ENCODE data around the gene TACR1. TPM values are rescaled to one million over a fixed set of nuclear protein-coding genes. Genes with fewer than 3 reads are reported as not detected.
"Not testable (repeated sequence)": the region's sequence is repeated elsewhere in the genome, so short reads cannot be mapped to it uniquely, and the experiment has no call there.

TACR1 gene
- total RNA-seq, 1 donor from 2014 or later, result not detected

DNA sequence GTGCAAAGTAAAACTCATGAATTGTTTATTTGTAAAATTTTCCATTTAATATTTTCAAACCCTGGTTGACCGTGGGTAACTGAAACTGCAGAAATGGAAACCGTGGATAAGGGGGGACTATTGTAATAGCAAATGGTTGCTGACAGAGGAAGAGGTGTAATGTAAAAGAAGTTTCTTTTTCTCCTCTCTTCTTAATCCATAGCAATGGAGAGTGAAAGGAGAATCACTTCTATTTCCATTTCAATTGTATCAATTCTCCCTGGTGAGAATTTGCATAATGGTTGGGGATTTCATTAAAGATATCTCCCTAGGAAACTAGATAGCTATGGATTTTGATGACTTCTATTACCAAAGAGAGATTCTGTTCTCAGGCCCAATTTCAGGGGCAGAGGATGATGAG lies 24.8 kb downstream of the TACR1 start:
- no peak for DNase-seq (ENCODE audit: extremely low spot score, unreplicated experiment)
- peaks cover 27% of the 10 kb centered on the region for H3K27me3 Mint-ChIP-seq (ENCODE audit: unreplicated experiment)
- no peaks in the 10 kb centered on the region for H3K4me1 Mint-ChIP-seq (ENCODE audit: unreplicated experiment)

GRCh38 chr2:75173740-75174139 lies 25.6 kb downstream of the TACR1 start:
- no peaks in the 10 kb centered on the region for H3K9me3 Mint-ChIP-seq (ENCODE audit: unreplicated experiment)
- TF ChIP-seq, protein P1, sequence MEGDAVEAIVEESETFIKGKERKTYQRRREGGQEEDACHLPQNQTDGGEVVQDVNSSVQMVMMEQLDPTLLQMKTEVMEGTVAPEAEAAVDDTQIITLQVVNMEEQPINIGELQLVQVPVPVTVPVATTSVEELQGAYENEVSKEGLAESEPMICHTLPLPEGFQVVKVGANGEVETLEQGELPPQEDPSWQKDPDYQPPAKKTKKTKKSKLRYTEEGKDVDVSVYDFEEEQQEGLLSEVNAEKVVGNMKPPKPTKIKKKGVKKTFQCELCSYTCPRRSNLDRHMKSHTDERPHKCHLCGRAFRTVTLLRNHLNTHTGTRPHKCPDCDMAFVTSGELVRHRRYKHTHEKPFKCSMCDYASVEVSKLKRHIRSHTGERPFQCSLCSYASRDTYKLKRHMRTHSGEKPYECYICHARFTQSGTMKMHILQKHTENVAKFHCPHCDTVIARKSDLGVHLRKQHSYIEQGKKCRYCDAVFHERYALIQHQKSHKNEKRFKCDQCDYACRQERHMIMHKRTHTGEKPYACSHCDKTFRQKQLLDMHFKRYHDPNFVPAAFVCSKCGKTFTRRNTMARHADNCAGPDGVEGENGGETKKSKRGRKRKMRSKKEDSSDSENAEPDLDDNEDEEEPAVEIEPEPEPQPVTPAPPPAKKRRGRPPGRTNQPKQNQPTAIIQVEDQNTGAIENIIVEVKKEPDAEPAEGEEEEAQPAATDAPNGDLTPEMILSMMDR (IDR thresholded peaks at IDR 0.05), result no peak
- no peaks in the 10 kb centered on the region for H3K4me1 Mint-ChIP-seq (ENCODE audit: unreplicated experiment)

More for the DNA sequence above, 24.8 kb downstream of the TACR1 start:
- no peaks in the 10 kb centered on the region for H3K9me3 Mint-ChIP-seq (ENCODE audit: unreplicated experiment)
- TF ChIP-seq, protein P1 (IDR thresholded peaks at IDR 0.05), result no peak
- no peaks in the 10 kb centered on the region for H3K36me3 Mint-ChIP-seq (ENCODE audit: unreplicated experiment)
- H3K27ac Mint-ChIP-seq (ENCODE audit: unreplicated experiment), result no peak overlapping the region
- no peak overlapping the region for H3K4me3 Mint-ChIP-seq (ENCODE audit: unreplicated experiment)

DNA sequence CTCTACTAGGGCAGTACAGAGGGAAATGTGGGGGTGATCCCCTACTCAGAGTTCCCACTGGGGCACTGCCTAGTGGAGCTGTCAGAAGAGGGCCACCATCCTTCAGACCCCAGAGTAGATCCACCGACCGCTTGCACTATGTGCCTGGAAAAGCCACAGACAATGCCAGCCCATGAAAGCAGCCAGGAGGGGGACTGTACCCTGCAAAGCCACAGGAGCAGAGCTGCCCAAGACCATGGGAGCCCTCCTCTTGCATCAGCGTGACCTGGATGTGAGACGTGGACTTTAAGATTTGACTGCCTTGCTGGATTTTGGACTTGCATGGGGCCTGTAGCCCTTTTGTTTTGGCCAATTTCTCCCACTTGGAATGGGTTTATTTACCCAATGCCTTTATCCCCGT lies 27.9 kb downstream of the TACR1 start:
- H3K4me3 Mint-ChIP-seq (ENCODE audit: unreplicated experiment); H3K36me3 Mint-ChIP-seq (ENCODE audit: unreplicated experiment): not testable (repeated sequence)

More at GRCh38 chr2:75173740-75174139, 25.6 kb downstream of the TACR1 start:
- DNase-seq (ENCODE audit: extremely low spot score, unreplicated experiment), result no peak
- H3K27ac Mint-ChIP-seq (ENCODE audit: unreplicated experiment), result no peak overlapping the region
- no peaks in the 10 kb centered on the region for H3K36me3 Mint-ChIP-seq (ENCODE audit: unreplicated experiment)
- H3K27me3 Mint-ChIP-seq (ENCODE audit: unreplicated experiment), result peaks cover 32% of the 10 kb centered on the region
- H3K4me3 Mint-ChIP-seq (ENCODE audit: unreplicated experiment), result no peak overlapping the region

DNA sequence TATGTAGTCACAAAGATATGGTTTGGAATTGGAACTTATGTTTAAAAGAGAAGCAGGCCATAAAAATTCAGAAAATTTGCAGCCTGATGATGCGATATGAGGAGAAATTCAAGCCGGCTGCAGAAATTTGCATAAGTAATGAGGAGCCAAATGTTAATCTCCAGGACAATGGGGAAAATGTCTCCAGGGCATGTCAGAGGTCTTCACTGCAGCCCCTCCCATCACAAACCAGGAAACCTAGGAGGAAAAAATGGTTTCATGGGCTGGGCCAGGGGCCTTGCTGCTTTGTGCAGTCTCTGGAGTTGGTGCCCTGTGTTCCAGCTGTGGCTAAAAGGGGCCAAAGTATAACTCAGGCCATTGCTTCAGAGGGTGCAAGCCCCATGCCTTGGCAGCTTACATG lies 28.4 kb downstream of the TACR1 start:
- H3K4me1 Mint-ChIP-seq (ENCODE audit: unreplicated experiment), result no peaks in the 10 kb centered on the region
- H3K27ac Mint-ChIP-seq (ENCODE audit: unreplicated experiment), result no peak overlapping the region
- peaks cover 34% of the 10 kb centered on the region for H3K27me3 Mint-ChIP-seq (ENCODE audit: unreplicated experiment)
- no peak for DNase-seq (ENCODE audit: extremely low spot score, unreplicated experiment)
- no peak overlapping the region for H3K4me3 Mint-ChIP-seq (ENCODE audit: unreplicated experiment)
- TF ChIP-seq, protein P1 (IDR thresholded peaks at IDR 0.05), result no peak
- H3K36me3 Mint-ChIP-seq (ENCODE audit: unreplicated experiment), result no peaks in the 10 kb centered on the region
- H3K9me3 Mint-ChIP-seq (ENCODE audit: unreplicated experiment), result no peaks in the 10 kb centered on the region

More for the DNA sequence above, 27.9 kb downstream of the TACR1 start:
- DNase-seq (ENCODE audit: extremely low spot score, unreplicated experiment); H3K4me1 Mint-ChIP-seq (ENCODE audit: unreplicated experiment); H3K27ac Mint-ChIP-seq (ENCODE audit: unreplicated experiment); H3K9me3 Mint-ChIP-seq (ENCODE audit: unreplicated experiment): not testable (repeated sequence)
- H3K27me3 Mint-ChIP-seq (ENCODE audit: unreplicated experiment), result peaks cover 34% of the 10 kb centered on the region

DNA sequence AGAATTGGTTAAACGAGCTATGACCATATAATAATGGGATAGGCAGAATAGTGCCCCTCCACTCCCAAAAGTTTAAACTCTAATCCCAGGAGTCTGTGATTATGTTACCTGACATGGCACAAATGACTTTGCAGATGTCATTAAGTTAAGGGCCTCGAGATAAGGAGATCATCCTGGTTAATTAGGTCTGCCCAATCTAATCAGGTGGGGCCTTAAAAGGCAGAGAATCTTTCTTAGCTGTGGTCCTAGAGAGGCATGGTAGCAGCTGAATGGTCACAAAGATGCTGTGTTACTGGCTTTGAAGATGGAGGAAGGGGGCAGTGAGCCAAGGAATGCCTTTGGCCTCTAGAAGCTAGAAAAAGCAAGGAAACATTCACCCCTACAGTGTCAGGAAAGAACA lies 31.1 kb downstream of the TACR1 start:
- no peaks in the 10 kb centered on the region for H3K9me3 Mint-ChIP-seq (ENCODE audit: unreplicated experiment)
- H3K36me3 Mint-ChIP-seq (ENCODE audit: unreplicated experiment), result no peaks in the 10 kb centered on the region
- peaks cover 20% of the 10 kb centered on the region for H3K27me3 Mint-ChIP-seq (ENCODE audit: unreplicated experiment)
- no peak overlapping the region for H3K4me3 Mint-ChIP-seq (ENCODE audit: unreplicated experiment)
- DNase-seq (ENCODE audit: extremely low spot score, unreplicated experiment), result no peak
- no peak overlapping the region for H3K27ac Mint-ChIP-seq (ENCODE audit: unreplicated experiment)
- TF ChIP-seq, protein P1 (IDR thresholded peaks at IDR 0.05), result no peak
- H3K4me1 Mint-ChIP-seq (ENCODE audit: unreplicated experiment), result no peaks in the 10 kb centered on the region

DNA sequence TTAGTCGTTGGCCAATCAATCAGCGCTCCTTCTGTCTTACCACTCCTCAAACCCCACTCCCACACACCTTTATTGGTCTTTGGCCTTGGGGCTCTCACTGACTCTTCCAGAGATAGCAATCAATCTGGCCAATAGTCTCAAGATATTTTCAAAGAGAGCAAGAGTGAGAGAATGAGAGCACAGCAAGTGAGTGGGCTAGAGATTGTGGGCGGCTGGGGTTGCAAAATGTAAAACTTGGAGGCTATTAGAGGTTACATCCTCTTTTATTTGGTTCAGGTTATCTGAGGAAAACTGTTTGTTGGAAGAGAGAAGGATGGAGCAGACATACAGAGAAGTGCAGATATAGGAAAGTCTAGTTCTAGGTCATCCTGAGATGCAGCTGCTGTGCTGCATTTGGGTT lies 32.8 kb downstream of the TACR1 start:
- Mint-ChIP-seq H3K9me3 (ENCODE audit: unreplicated experiment) (no peaks in the 10 kb centered on the region), H3K36me3 (ENCODE audit: unreplicated experiment) (no peaks in the 10 kb centered on the region), H3K27ac (ENCODE audit: unreplicated experiment) (no peak overlapping the region), H3K27me3 (ENCODE audit: unreplicated experiment) (peaks cover 13% of the 10 kb centered on the region), H3K4me3 (ENCODE audit: unreplicated experiment) (no peak overlapping the region), H3K4me1 (ENCODE audit: unreplicated experiment) (peaks cover 9% of the 10 kb centered on the region)
- TF ChIP-seq, protein P1 (IDR thresholded peaks at IDR 0.05), result no peak
- no peak for DNase-seq (ENCODE audit: extremely low spot score, unreplicated experiment)

All from osteocyte (in vitro differentiated cells).